A204.1 (cell line): ENCODE results near the gene PRPSAP1.
A peak's percentile ranks its signal among the peaks of the same experiment; 100 is the strongest.

Source experiments
- FAIRE-seq: peaks from 2 replicates; lab custom pipeline; 2012; peaks lifted over from hg19 to GRCh38; lab: Jason Lieb, UNC

Gene PRPSAP1, protein sequence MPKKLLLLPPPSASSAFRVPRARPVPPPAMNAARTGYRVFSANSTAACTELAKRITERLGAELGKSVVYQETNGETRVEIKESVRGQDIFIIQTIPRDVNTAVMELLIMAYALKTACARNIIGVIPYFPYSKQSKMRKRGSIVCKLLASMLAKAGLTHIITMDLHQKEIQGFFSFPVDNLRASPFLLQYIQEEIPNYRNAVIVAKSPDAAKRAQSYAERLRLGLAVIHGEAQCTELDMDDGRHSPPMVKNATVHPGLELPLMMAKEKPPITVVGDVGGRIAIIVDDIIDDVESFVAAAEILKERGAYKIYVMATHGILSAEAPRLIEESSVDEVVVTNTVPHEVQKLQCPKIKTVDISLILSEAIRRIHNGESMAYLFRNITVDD

DNA sequence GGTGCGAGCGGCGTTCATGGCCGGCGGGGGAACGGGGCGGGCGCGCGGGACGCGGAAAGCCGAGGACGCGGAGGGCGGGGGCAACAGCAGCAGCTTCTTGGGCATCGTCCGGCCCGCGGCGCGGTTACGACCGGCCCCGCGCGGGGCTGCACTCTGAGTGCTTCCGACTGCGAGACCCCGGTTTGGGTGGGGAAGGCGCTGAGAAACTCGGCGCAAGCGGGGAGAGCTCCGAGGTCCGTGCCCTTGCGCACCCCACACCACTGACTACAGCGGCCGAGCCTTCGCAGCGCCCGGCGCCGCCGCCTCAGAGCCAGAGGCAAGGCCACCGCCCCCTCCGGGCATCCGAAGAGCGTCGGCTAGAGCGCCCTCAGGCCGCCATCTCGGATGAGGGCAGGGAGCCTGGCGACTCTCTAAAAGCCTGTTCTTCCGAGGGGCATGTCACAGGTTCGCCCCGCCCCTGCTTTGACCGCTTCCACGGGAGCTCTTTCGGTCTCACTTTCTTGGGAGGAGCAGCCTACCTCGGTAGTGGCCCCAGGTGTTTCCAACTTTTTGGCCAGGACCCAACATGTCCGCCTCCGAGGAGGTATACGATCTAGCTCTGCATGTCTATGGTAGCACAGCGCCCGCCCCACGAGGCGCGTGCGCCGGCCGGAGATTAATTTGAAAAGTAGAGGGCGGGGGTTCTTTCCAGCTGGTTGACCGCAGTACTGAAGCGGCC, at the start of gene PRPSAP1:
PRPSAP1 (minus strand) TSS at position 318 of the 718 bp plus-strand sequence; CDS start at position 105, 213 bp downstream.
- FAIRE-seq = peak; percentile 16

DNA sequence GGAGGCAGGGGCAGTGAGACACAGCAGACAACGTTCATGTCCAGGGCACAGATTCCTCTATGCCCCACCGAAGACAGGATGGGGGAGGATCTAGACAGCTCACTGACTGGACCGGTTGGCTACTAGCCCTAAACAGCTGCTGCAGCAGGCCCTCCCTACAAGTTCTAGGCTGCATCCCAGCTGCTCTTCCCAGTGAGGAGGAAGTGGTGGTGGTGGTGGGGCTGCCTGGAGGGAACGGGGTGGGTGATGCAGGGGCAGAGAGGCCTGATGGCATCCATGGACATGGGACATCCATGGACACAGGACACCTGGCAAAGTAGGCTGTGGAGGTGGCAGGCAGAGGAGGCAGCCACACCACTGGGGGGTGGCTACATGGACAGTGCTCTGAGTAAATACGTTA, 49.0 kb upstream of the PRPSAP1 start:
- no peak for FAIRE-seq

DNA sequence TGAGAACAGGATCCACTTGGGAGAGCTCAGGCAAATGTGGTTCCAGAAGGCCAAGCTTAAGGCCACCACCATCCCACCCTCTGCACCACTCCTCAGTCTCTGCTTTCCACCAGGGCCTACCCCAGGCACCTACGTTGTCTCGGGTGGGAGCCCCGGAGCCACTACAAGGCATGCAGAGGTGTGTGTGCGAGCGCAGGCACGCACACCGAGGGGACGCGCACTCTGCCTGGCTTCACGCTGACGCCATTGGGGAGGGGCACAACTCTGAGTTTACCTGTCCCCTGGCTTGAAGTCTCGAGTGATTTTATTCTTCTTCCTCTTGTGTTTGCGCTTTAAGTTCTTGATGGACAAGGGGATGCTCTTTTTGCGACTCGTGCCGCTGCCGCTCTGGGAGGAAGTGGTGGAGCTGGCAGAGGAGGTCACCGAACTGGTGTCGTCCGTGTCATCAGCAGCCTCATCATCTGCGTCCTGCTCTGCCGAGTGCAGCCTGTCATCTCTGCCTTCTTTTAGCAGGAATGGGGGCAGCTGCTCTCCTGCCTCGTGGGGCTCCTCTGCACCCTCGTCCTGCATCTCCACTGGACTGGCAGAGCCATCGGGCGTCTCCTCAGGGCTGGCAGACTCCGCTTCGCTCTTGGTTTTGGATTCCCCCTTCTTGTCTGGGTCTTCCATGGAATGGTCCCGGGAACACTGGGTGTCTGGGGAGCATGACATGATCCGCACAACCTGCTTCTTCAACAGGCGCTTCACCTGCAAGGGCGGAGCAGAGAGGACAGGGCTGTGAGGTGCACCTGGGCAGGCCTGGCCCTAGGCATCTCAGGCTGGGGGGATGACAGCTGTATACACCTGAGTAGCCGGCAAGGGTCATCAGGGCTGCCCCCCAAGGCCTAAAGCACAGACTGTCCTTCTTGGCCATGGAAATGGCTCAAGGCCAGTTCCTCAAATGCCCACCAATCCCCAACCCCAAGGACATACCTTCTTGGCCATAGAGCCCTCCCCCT, 45.8 kb upstream of the PRPSAP1 start:
- FAIRE-seq = no peak

DNA sequence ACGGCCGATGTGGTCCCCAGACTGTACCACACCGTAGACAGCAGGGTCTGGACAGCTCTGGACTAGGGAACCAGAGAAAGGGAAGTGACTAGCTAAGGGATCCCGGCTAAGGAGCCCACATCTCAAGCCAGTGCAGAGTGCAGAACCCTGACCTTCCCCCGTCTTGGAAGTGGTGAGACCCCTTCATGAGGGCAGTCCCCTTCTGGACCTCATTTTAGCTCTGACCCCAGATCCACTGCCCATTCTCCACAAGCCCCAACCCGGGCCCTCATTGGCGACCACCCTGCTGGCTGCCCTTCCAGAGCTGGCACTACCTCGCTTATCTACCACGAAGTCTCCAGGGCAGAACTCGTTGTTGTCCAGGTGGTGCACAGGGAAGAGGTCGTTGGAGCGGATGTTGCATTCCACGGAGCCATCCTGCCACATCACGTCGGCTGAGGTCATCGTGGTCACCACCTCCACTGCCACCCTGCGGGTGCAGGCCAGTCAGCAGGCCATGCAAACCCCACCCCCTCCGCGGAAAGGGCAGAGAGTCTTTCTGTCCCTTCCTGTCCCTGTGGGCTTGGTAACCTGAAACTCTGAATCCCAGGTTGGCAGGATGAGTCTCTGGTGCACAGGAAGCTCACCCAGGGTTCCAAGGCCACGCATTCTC, 44.9 kb upstream of the PRPSAP1 start:
- FAIRE-seq = no peak

DNA sequence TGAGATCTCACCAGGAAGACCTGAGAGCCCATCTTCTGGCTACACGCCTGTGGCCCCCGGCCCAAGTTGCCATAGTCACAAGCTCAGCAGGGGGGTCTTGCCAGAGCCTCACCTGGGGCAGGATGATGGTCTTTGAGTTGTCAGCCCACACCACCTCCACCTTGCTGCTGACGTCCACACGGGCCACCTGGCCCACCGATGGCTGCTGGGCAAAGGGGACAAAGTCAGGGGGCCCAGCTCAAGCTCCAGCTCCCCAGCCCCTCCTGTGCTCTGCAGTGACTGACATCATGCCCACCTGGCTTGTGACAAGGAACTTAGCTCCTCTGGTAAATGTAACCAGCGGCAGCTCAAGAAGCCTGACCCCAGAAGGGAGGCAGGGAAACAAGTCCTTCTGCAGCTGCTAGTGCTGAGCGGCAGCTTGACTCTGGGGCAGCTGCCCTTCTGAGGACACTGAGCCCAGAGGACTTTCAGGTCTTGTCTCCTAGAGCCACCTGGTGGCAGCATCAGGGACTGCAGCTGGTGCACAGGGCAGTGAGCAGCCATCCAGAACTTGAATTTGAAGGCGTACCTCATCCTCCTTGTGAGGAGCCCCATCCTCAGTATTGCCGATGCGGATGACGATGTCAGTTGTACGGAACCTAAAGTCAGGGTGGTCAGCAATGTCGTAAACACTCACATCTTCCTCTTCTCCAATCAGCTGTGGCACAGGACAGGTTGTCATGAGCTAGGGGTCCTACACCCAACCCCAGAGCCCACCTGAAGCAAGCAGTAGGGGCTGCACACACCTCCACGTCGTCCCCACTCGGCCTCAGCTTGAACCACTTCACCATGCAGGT, 44.2 kb upstream of the PRPSAP1 start:
- FAIRE-seq = no peak

DNA sequence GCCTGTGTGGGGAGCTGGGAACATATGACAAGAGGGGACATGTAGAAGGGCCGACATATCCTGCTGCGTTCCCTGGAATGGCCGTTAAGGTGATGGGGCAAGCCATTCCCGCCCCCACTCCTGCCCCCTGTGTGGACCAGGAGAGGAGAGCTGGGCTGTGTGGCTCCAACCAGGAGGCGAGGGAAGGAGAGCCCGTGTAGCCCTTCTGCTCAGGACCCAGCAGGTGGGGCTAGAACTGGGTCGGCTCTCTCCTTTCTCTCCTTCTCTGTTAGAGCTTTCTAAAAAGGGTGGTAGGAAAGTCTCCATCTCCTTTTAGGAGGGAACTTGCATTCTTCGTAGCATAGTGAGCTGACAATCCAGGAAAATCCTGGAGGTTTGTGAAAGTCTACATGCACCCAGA, 43.5 kb upstream of the PRPSAP1 start:
- FAIRE-seq = no peak

DNA sequence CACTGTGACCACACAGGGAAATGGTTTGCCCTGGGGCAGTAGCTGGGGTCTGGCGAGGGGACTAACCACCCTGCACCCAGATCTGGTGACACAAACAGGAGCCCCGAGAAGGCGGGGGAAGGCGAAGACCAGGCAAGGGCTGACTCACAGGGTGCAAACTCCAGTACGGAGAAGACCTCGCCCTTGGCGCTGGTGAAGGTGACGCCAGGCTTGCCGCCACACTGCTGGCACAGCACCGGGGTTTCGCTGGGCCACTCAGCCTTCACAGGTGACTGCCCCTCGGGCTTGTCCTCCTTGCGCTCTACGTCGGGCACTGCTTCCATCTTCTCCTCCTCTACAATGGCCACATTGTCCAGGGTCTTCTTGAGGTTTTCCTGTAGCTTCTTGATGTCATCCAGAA, 42.3 kb upstream of the PRPSAP1 start:
- FAIRE-seq = no peak

DNA sequence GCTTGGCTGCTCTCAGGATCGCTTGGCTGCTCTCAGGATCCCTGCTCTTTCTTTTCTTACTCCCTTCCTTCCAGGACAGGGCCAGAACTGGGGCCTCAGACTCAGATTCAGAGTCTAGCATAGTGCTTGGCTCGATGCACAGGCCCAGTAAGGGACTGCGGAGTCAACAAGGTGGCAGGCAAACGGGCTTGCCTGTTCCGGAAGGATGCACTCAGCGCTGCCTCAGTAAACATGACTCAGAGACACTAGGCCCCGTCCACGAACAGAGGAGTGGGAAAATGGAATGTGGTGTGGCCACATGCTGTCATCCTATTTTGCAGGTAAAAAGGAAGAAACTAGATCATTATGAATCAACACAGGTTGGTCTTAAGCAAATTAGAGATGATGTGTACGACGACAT, 40.5 kb upstream of the PRPSAP1 start:
- FAIRE-seq = no peak

DNA sequence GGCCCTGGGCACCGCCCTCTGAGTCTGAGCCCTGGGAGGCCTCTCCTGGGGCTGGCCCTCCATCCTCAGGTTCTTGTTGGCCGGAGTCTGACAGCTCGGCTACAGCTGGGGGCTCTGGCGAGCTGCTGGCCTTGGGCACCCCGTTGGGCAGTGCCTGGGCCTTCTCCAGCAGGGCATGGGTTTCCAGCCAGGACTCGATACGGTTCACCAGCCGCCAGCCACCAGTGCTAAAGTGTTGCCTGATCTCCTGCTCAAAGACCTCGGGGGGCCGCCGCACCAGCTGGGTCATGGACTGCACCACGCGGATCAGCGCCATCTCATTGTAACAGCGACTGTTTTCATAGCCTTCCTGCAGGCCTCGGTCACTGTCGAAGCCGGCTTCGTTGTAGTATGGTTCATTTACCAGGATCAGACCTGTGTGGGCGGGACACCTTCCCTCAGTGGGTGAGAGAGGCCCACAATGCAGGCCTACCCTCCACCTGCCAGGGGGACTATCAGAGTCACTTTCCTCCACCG, 37.5 kb upstream of the PRPSAP1 start:
- FAIRE-seq = no peak

DNA sequence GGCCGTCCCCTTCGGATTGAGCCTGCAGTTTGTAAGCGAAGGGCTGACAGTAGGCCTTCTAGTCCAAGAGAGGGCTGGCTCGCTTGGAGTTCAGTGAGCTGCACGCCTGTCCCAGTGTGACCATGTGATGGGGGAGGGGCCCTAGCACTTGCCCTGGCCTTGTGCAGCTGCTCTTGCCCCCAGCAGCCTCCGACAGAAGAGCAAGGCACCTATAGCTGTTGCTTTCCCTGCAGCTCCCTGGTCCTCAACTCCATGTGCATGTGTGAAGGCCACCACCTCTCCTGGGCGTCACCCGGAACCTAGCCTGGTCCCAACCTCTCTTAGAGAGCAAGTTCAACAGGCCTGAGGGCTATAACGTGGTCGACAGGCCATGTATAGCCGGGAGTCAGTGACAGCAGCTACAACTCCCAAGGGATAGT, 36.3 kb upstream of the PRPSAP1 start:
- no peak for FAIRE-seq

DNA sequence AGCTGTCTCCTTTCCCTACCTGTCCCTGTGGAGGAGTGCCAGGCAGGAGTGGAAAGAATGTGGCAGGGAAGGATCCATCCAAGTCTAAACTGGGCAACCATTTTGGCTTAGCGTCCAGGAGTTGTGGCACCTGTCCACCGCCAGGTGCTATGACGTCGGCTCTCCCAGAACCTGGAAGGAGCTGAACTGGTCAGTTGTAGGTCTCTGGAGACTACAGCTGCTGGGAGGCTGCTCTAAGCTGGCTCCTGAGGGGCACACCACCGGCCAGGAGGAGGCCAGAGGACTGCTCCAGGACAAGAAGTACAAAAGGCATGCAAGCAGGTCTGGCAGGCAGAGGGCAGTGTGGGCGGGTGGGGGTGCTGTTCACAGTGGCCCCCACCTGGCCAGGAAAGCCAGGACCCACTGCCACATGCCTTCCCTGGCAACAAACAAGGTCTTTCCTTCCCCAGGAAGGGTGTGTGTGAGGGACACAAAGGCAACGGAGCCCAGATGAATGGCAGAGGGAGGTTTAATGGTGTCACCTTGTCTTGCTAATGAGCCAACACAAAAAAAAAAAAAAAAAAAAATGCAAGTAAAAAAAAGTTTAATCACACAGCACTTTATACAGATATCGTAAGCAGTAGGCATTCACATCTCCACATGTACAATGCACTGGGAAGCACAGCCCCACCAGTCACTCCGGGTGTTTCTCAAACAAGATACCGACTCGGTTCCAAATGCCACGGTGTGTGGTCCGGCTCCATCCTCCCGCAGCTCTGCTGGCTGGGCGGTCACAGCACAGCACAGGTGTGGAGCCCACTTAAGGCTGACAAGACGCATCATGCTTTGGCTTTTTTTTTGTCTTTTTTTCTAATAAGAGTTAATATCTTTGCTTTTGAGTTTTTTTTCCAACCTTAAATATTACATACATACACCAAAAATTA, 35.5 kb upstream of the PRPSAP1 start:
- FAIRE-seq = no peak

DNA sequence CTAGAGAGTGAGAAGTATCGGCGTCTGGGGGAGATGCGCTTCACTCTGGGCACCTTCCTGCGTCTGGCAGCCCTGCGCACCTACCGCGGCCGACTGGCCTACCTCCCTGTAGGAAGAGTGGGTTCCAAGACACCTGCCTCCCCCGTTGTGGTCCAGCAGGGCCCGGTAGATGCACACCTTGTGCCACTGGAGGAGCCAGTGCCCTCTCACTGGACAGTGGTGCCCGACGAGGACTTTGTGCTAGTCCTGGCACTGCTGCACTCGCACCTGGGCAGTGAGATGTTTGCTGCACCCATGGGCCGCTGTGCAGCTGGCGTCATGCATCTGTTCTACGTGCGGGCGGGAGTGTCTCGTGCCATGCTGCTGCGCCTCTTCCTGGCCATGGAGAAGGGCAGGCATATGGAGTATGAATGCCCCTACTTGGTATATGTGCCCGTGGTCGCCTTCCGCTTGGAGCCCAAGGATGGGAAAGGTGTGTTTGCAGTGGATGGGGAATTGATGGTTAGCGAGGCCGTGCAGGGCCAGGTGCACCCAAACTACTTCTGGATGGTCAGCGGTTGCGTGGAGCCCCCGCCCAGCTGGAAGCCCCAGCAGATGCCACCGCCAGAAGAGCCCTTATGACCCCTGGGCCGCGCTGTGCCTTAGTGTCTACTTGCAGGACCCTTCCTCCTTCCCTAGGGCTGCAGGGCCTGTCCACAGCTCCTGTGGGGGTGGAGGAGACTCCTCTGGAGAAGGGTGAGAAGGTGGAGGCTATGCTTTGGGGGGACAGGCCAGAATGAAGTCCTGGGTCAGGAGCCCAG, 33.5 kb upstream of the PRPSAP1 start:
- FAIRE-seq = no peak

DNA sequence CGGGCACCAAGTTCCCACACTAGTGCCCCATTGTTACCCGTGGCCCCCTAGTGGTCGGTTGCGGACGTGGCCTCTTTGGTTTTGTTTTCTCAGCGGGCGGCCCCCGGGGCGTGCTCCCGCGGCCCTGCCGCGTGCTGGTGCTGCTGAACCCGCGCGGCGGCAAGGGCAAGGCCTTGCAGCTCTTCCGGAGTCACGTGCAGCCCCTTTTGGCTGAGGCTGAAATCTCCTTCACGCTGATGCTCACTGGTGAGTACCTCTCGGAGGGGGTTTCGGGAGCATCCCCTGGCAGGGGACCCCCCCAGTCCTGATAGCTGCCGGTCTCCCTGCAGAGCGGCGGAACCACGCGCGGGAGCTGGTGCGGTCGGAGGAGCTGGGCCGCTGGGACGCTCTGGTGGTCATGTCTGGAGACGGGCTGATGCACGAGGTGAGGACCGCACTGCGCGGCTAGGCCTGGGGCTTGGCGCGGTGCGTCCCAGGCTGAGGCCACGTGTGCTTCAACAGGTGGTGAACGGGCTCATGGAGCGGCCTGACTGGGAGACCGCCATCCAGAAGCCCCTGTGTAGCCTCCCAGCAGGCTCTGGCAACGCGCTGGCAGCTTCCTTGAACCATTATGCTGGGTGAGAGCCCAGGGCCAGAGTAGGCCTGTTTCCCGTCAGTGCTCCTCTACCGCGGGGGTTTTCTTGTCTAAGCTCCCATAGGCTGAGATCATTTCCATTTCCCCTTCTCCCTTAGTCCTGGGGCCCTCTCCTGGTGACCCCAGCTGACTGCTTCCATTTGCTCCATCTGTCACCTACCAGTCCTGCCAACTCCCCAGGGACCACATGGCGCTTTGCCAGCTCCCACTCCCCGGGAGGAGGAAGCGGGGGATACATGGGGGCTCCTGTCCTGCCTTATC, 32.4 kb upstream of the PRPSAP1 start:
- FAIRE-seq = no peak

DNA sequence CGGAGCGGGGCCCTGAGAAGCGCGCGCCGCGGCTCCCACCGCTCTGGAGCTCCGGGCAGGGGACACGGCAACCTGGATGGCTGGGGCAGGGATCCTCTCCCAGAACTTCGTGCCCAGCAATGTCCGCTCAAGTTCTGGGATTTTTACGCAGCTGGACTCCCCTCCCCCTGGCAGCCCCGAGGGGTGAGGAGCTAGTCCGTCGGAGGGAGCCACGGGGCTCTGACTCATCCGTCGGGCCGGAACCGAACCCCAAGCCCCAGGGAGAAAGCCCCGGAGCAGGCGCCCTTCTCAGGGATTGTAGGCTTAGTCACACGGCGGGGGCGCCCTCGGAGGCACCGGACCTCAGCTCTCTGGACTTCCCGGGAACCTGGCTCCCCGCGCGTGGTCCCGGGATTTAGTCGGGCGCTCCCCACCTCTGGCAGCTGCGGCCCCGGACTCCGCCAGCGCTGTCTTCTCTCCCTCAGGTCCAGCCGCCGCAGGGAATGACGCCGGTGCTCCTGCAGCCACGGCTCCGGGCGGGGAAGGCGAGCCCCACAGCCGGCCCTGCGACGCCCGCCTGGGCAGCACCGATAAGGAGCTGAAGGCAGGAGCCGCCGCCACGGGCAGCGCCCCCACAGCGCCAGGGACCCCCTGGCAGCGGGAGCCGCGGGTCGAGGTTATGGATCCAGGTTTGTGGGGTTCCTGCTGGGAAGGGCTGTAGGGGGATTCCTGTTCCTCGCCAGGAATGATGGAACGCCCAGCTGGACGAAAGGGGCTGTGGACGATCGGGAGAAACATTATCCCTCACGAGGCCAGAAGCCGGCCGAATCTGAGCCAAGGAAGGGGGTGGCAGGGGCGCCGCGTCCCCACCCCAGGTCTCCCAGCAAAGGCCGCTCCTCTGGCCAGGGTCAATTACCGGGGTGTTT, 31.5 kb upstream of the PRPSAP1 start:
- no peak for FAIRE-seq

DNA sequence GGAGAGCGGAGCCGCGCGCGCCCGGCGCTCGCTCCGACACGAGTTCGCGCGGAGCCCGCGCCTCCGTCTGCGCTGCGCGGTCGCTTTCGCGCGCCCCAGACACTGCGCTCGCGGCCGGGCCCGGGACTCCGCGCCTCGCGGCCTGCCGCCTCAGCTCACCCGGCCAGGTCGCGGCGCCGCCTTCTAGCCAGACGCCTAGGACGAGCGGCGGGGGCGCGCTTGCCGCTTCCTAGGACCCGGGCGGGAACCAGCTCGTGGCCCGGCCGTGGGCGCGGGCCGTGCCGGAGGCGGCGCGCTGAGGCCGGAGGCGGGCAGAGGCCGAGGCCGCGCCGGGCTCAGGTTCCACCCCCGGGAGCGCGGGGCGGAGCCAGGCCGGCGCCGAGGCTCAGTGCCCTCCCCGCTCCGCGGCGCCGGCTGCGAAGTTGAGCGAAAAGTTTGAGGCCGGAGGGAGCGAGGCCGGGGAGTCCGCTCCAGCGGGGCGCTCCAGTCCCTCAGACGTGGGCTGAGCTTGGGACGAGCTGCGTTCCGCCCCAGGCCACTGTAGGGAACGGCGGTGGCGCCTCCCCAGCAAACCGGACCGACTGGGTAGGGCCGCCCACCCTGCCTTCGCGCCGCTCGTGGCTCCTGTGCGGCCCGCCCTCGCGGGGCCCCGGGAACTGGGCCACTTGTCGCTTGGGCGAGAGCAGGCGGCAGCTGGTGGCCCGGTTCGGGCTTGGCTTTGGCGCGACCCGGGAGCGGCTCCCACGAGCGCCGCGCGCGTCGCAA, 30.7 kb upstream of the PRPSAP1 start, which contains the start of gene SPHK1:
SPHK1 (plus strand) TSS at position 388 of the 765 bp plus-strand sequence. CDS start 1,036 bp downstream, outside the sequence.
- no peak for FAIRE-seq
